ENCODE data around the gene ACBD4. TPM values are rescaled to one million over a fixed set of nuclear protein-coding genes. Genes with fewer than 3 reads are reported as not detected.
A peak's percentile ranks its signal among the peaks of the same experiment; 100 is the strongest.

The ACBD4 gene
- total RNA-seq, 2 experiments from 2014 or later, result 12.4 to 12.6 TPM

DNA sequence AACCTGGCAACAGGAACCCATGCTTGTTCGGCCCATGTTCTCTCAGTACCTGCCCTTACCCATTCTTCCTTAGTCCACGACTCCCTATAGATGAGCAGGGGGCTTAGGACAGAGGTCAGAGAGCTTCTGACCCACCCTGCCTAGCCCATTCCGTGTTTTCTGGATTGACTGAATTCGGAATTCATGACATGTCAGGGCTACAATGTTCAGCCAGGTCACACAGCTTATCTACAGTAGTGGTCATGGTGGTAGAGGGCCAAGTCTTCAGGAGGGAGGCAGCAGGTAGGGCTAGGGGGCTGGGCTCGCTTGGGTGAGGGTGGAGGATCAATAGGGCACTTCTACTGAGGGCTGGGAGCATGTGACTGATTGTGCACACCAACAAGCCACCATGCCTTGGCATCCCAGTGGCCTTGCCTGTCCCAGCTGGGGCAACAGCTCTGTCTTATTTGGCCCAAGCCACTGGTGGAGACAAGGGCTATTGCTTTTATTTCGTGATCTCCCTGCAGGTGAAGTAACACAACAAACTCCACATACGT, 29.3 kb downstream of the ACBD4 start:
- POLR2A ChIA-PET, result interaction anchor here (0.9 to 1.1 kb wide), 2 partner anchors 16 to 32 kb away, joined by 3 to 4 read pairs; partner anchors contain the start of gene HEXIM1
- TF ChIP-seq, protein P1, sequence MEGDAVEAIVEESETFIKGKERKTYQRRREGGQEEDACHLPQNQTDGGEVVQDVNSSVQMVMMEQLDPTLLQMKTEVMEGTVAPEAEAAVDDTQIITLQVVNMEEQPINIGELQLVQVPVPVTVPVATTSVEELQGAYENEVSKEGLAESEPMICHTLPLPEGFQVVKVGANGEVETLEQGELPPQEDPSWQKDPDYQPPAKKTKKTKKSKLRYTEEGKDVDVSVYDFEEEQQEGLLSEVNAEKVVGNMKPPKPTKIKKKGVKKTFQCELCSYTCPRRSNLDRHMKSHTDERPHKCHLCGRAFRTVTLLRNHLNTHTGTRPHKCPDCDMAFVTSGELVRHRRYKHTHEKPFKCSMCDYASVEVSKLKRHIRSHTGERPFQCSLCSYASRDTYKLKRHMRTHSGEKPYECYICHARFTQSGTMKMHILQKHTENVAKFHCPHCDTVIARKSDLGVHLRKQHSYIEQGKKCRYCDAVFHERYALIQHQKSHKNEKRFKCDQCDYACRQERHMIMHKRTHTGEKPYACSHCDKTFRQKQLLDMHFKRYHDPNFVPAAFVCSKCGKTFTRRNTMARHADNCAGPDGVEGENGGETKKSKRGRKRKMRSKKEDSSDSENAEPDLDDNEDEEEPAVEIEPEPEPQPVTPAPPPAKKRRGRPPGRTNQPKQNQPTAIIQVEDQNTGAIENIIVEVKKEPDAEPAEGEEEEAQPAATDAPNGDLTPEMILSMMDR (IDR thresholded peaks at IDR 0.05), result no peak
- H3K27me3 Mint-ChIP-seq, result no peaks in the 10 kb centered on the region
- DNase-seq (no peak), ATAC-seq (no peak)
- no peak overlapping the region for H3K27ac Mint-ChIP-seq
- no peak overlapping the region for H3K4me3 Mint-ChIP-seq
- H3K36me3 Mint-ChIP-seq (ENCODE audit: low read depth), result peaks cover 9% of the 10 kb centered on the region
- H3K9me3 Mint-ChIP-seq, result no peaks in the 10 kb centered on the region
- CTCF ChIA-PET, result interaction anchor here (0.9 to 3.4 kb wide), 3 partner anchors 13 to 33 kb away, joined by 4 to 15 read pairs (median 5); partner anchors contain the start of gene ACBD4
- peaks cover 14% of the 10 kb centered on the region for H3K4me1 Mint-ChIP-seq (ENCODE audit: low read depth)
- intact Hi-C loops (cut with micrococcal nuclease), result no loop called here

DNA sequence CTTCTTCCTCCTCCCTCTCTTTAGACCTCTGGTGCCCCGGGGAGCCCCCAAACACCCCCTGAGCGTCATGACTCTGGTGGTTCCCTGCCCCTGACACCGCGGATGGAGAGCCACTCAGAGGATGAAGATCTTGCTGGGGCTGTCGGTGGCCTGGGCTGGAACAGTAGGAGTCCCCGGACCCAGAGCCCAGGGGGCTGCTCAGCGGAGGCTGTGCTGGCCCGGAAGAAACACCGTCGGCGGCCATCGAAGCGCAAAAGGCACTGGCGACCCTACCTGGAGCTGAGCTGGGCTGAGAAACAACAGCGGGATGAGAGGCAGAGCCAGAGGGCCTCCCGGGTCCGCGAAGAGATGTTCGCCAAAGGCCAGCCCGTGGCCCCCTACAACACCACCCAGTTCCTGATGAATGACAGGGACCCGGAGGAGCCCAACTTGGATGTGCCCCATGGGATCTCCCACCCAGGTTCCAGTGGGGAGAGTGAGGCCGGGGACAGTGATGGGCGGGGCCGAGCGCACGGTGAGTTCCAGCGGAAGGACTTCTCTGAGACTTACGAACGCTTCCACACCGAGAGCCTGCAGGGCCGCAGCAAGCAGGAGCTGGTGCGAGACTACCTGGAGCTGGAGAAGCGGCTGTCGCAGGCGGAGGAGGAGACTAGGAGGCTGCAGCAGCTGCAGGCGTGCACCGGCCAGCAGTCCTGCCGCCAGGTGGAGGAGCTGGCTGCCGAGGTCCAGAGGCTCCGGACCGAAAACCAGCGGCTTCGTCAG, 33.7 kb downstream of the ACBD4 start:
- H3K4me1 Mint-ChIP-seq (ENCODE audit: low read depth), result peaks cover 29% of the 10 kb centered on the region
- H3K27me3 Mint-ChIP-seq, result no peaks in the 10 kb centered on the region
- TF ChIP-seq, protein P1 (IDR thresholded peaks at IDR 0.05), result no peak
- no peak overlapping the region for H3K4me3 Mint-ChIP-seq
- ChIA-PET CTCF (interaction anchor here (1.0 kb wide), 4 partner anchors 8 to 49 kb away, joined by 3 to 4 read pairs (median 3); partner anchors contain the start of genes ACBD4 and HEXIM2), POLR2A (no interaction called here)
- no peak overlapping the region for H3K27ac Mint-ChIP-seq
- ATAC-seq (no peak), DNase-seq (no peak)
- H3K9me3 Mint-ChIP-seq, result no peaks in the 10 kb centered on the region
- H3K36me3 Mint-ChIP-seq (ENCODE audit: low read depth), result no peaks in the 10 kb centered on the region
- intact Hi-C loops (cut with micrococcal nuclease), result no loop called here

DNA sequence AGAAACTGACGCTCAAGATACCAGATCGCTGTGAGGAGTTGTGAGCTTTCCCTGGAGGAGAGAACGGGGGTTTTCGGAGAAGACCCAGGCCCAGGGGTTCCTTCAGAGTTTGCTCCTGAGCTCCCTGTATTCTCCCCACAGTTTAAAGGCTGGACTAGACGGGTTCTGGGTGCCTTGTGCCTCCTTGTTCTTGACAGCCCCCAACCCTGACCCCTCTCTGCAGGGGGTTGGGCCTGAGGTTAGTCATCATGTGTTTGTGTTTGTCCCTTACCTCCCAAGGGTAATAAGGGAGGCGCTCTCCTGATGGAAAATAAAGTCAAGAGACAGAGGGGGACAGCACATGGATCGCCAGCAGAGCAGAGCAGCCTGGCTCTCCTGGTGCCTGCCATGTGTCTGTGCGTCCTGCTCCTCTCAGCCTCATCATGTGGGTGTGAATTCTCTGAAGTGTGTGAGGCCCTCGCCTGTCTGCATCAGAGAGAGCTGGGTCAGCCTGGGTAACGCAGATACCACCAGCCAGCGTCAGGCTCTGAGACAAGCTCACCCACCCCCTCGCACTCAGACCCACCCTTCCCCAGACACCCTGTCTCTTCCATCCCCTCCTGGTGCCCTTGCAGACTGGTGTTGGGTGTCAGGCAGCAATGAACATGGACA, 34.9 kb downstream of the ACBD4 start:
- H3K36me3 Mint-ChIP-seq (ENCODE audit: low read depth), result no peaks in the 10 kb centered on the region
- ChIA-PET POLR2A (interaction anchor here (0.9 to 4.2 kb wide), 4 partner anchors 10 to 78 kb away, joined by 3 to 44 read pairs (median 24); partner anchors contain the start of genes HEXIM1 and HEXIM2), CTCF (interaction anchor here (1.0 to 4.5 kb wide), 4 partner anchors 9 to 49 kb away, joined by 3 to 61 read pairs (median 22); partner anchors contain the start of genes ACBD4, HEXIM1 and HEXIM2)
- no peaks in the 10 kb centered on the region for H3K27me3 Mint-ChIP-seq
- TF ChIP-seq, protein P1 (IDR thresholded peaks at IDR 0.05), result no peak
- peak overlapping the region; percentile 89 for H3K27ac Mint-ChIP-seq
- DNase-seq (peak; percentile 41), ATAC-seq (peak; percentile 16)
- H3K9me3 Mint-ChIP-seq, result no peaks in the 10 kb centered on the region
- intact Hi-C loops (cut with micrococcal nuclease), result loop anchor here (1.0 kb wide), 1 partner anchor 19 kb away; no protein-coding TSS in a partner anchor
- H3K4me1 Mint-ChIP-seq (ENCODE audit: low read depth), result peaks cover 25% of the 10 kb centered on the region
- H3K4me3 Mint-ChIP-seq, result no peak overlapping the region

DNA sequence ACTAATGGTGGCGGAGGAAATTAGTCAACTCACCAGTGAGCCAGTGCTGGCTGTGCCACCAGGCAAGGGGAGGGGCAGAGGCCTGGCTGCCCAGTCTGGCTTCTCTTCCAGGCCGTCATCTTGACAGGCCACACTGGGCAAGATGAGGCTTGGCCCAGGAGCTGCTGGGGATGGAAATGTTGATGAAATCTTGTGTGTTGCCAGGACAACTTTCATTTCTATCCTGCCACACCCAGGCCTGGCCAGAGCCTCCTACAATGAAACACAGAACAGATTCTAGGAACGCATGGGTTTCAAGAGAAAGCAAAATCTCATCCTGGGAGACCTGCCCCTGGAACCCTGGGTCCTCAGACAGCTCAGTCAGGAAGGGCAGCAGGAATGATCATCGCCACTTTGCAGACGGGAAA, 35.4 kb downstream of the ACBD4 start:
- no peak overlapping the region for H3K4me3 Mint-ChIP-seq
- CTCF ChIA-PET, result interaction anchor here (1.3 to 4.5 kb wide), 5 partner anchors 20 to 48 kb away, joined by 3 to 61 read pairs (median 13); partner anchors contain the start of genes ACBD4 and HEXIM1

More for the DNA sequence above, 35.4 kb downstream of the ACBD4 start:
- POLR2A ChIA-PET, result interaction anchor here (1.5 to 4.2 kb wide), 3 partner anchors 10 to 78 kb away, joined by 3 to 44 read pairs (median 44); partner anchors contain the start of genes HEXIM1 and HEXIM2
- no peaks in the 10 kb centered on the region for H3K27me3 Mint-ChIP-seq
- ATAC-seq (no peak), DNase-seq (no peak)
- H3K27ac Mint-ChIP-seq, result peak overlapping the region; percentile 89
- H3K9me3 Mint-ChIP-seq, result no peaks in the 10 kb centered on the region
- intact Hi-C loops (cut with micrococcal nuclease), result loop anchor here (1.0 kb wide), 1 partner anchor 20 kb away; no protein-coding TSS in a partner anchor
- H3K4me1 Mint-ChIP-seq (ENCODE audit: low read depth), result peaks cover 25% of the 10 kb centered on the region
- TF ChIP-seq, protein P1 (IDR thresholded peaks at IDR 0.05), result no peak
- no peaks in the 10 kb centered on the region for H3K36me3 Mint-ChIP-seq (ENCODE audit: low read depth)

All from activated CD8-positive, alpha-beta T cell treated with anti-CD3 and anti-CD28 coated beads for 36 hours (primary cell).